WTC11 (cell line): Measurements from ENCODE around the gene RTL1. TPM values are rescaled to one million over a fixed set of nuclear protein-coding genes. Genes with fewer than 3 reads are reported as not detected.

ENCODE experiments used
- ATAC-seq: fragments of 200-7000 bp; cut with Tn5 transposase; 2 replicates; pipeline ENCODE4 v1.10.0; 2021; ENCODE audit warnings: mild to moderate bottlenecking, moderate library complexity
- CTCF ChIA-PET: fragments of 300-600 bp; sonication (Branson Sonifier 250); formaldehyde crosslinking; loops from one replicate; lab custom pipeline; 2021; ENCODE audit warnings: antibody characterized with exemption; lab: Charles Lee
- POLR2A ChIA-PET: fragments of 350-600 bp; sonication (Branson Sonifier 250); formaldehyde crosslinking; loops from one replicate; lab custom pipeline; 2021; ENCODE audit warnings: antibody characterized with exemption; lab: Charles Lee
- DNase-seq: peaks from one replicate; pipeline ENCODE4 v3.0.0; 2021; ENCODE audit warnings: low spot score
- H3K27ac Mint-ChIP-seq: 2 replicates; pipeline ENCODE4 v1.8.0; 2021; ENCODE audit warnings: mixed read lengths
- H3K27me3 Mint-ChIP-seq: 2 replicates; pipeline ENCODE4 v1.8.0; 2021; ENCODE audit warnings: low read depth, mild to moderate bottlenecking, moderate library complexity, mixed read lengths
- H3K36me3 Mint-ChIP-seq: 2 replicates; pipeline ENCODE4 v1.8.0; 2021; ENCODE audit warnings: mixed read lengths
- H3K4me1 Mint-ChIP-seq: 2 replicates; pipeline ENCODE4 v1.8.0; 2022; ENCODE audit warnings: mixed read lengths
- H3K4me3 Mint-ChIP-seq: 2 replicates; pipeline ENCODE4 v1.8.0; 2021; ENCODE audit warnings: mild to moderate bottlenecking, moderate library complexity, mixed read lengths
- H3K9me3 Mint-ChIP-seq: 2 replicates; pipeline ENCODE4 v1.8.0; 2021; ENCODE audit warnings: mixed read lengths
- ELF4 ChIP-seq: sonication (generic); formaldehyde crosslinking; IDR thresholded peaks from 2 replicates; pipeline ENCODE4 v1.8.1; 2022; ENCODE audit warnings: low read depth, mild to moderate bottlenecking, moderate library complexity, missing genetic modification reagents
- JAZF1 ChIP-seq: fragments of 250-450 bp; sonication (Bioruptor Pico); IDR thresholded peaks from 2 replicates; pipeline ENCODE4 v1.9.0; 2021; ENCODE audit warnings: moderate library complexity, mild to moderate bottlenecking, inconsistent platforms
- PRRX2 ChIP-seq: fragments of 250-450 bp; sonication (Bioruptor Pico); IDR thresholded peaks from 2 replicates; pipeline ENCODE4 v1.8.0; 2021; ENCODE audit warnings: mild to moderate bottlenecking
- TEAD4 ChIP-seq: sonication (generic); formaldehyde crosslinking; IDR thresholded peaks from 2 replicates; pipeline ENCODE4 v1.8.0; 2022; ENCODE audit warnings: mild to moderate bottlenecking, missing genetic modification reagents
- USF1 ChIP-seq: sonication (generic); formaldehyde crosslinking; IDR thresholded peaks from 2 replicates; pipeline ENCODE4 v1.8.0; 2022; ENCODE audit warnings: mild to moderate bottlenecking, missing genetic modification reagents
- ZBTB21 ChIP-seq: sonication (generic); formaldehyde crosslinking; IDR thresholded peaks from 2 replicates; pipeline ENCODE4 v1.8.1; 2023; ENCODE audit warnings: mild to moderate bottlenecking, missing genetic modification reagents, borderline replicate concordance
- ZMAT4 ChIP-seq: fragments of 250-450 bp; sonication (Bioruptor Pico); IDR thresholded peaks from 2 replicates; pipeline ENCODE4 v1.9.0; 2021; ENCODE audit warnings: mild to moderate bottlenecking
- ZNF138 ChIP-seq: sonication (generic); formaldehyde crosslinking; conservative IDR thresholded peaks from 2 replicates; pipeline ENCODE4 v1.8.1; 2022; ENCODE audit warnings: mild to moderate bottlenecking, moderate library complexity, missing genetic modification reagents
- ZNF219 ChIP-seq: sonication (generic); formaldehyde crosslinking; IDR thresholded peaks from 2 replicates; pipeline ENCODE4 v1.8.0; 2023; ENCODE audit warnings: missing genetic modification reagents, mild to moderate bottlenecking, borderline replicate concordance
- ZNF263 ChIP-seq: sonication (generic); formaldehyde crosslinking; IDR thresholded peaks from 2 replicates; pipeline ENCODE4 v1.8.1; 2022; ENCODE audit warnings: low read depth, mild to moderate bottlenecking, moderate library complexity, missing genetic modification reagents
- total RNA-seq: library from RNA; stranded (reverse); gene quantifications from 3 replicates; pipeline ENCODE4 v1.2.3, GENCODE V29; 2021
- TF ChIP-seq, protein P1 (sequence below): sonication (generic); formaldehyde crosslinking; IDR thresholded peaks from 2 replicates; pipeline ENCODE4 v1.8.0; 2022; ENCODE audit warnings: missing genetic modification reagents
- TF ChIP-seq, protein P2 (sequence below): sonication (generic); formaldehyde crosslinking; IDR thresholded peaks from 2 replicates; pipeline ENCODE4 v1.8.1; 2023; ENCODE audit warnings: mild to moderate bottlenecking, missing genetic modification reagents
- TF ChIP-seq, protein P3 (sequence below): sonication (generic); formaldehyde crosslinking; IDR thresholded peaks from 2 replicates; pipeline ENCODE4 v1.8.0; 2022; ENCODE audit warnings: mild to moderate bottlenecking, missing genetic modification reagents

RTL1 gene
- total RNA-seq, 1 experiment from 2014 or later = 0.07 TPM

DNA sequence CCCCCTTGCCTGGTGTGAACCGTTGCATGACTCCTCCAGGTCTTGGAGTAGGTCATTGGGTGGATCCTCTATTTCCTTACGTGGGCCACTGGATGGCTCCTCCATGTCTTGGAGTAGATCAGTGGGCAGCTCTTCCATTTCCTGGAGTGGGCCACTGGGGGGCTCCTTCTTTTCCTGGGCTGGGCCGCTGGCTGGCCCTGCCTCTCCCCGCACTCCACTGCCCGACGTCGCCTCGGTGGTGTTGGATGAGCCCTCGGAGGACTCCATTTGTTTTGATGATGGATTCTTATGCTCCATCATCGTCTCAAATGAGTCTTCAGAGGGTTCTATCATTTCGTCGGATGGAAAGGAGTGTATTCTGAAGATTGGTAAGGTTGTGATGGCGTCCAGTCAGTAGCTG lies 19.1 kb downstream of the RTL1 start:
- ATAC-seq (no peak), DNase-seq (no peak)
- H3K27ac Mint-ChIP-seq = no peak overlapping the region
- peaks cover 14% of the 10 kb centered on the region for H3K4me1 Mint-ChIP-seq
- no peaks in the 10 kb centered on the region for H3K27me3 Mint-ChIP-seq
- H3K9me3 Mint-ChIP-seq = peaks cover 23% of the 10 kb centered on the region
- ChIA-PET POLR2A (no interaction called here), CTCF (interaction anchor here (1.7 kb wide), 1 partner anchor 18 kb away, joined by 4 read pairs; no protein-coding TSS in a partner anchor)
- TF ChIP-seq PRRX2 (CRISPR knock-in tag) = no peak
- TF ChIP-seq, protein P1, sequence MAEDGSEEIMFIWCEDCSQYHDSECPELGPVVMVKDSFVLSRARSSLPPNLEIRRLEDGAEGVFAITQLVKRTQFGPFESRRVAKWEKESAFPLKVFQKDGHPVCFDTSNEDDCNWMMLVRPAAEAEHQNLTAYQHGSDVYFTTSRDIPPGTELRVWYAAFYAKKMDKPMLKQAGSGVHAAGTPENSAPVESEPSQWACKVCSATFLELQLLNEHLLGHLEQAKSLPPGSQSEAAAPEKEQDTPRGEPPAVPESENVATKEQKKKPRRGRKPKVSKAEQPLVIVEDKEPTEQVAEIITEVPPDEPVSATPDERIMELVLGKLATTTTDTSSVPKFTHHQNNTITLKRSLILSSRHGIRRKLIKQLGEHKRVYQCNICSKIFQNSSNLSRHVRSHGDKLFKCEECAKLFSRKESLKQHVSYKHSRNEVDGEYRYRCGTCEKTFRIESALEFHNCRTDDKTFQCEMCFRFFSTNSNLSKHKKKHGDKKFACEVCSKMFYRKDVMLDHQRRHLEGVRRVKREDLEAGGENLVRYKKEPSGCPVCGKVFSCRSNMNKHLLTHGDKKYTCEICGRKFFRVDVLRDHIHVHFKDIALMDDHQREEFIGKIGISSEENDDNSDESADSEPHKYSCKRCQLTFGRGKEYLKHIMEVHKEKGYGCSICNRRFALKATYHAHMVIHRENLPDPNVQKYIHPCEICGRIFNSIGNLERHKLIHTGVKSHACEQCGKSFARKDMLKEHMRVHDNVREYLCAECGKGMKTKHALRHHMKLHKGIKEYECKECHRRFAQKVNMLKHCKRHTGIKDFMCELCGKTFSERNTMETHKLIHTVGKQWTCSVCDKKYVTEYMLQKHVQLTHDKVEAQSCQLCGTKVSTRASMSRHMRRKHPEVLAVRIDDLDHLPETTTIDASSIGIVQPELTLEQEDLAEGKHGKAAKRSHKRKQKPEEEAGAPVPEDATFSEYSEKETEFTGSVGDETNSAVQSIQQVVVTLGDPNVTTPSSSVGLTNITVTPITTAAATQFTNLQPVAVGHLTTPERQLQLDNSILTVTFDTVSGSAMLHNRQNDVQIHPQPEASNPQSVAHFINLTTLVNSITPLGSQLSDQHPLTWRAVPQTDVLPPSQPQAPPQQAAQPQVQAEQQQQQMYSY (CRISPR knock-in tag) = no peak
- TF ChIP-seq, protein P2, sequence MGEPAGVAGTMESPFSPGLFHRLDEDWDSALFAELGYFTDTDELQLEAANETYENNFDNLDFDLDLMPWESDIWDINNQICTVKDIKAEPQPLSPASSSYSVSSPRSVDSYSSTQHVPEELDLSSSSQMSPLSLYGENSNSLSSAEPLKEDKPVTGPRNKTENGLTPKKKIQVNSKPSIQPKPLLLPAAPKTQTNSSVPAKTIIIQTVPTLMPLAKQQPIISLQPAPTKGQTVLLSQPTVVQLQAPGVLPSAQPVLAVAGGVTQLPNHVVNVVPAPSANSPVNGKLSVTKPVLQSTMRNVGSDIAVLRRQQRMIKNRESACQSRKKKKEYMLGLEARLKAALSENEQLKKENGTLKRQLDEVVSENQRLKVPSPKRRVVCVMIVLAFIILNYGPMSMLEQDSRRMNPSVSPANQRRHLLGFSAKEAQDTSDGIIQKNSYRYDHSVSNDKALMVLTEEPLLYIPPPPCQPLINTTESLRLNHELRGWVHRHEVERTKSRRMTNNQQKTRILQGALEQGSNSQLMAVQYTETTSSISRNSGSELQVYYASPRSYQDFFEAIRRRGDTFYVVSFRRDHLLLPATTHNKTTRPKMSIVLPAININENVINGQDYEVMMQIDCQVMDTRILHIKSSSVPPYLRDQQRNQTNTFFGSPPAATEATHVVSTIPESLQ (CRISPR knock-in tag) = no peak
- H3K4me3 Mint-ChIP-seq = no peak overlapping the region
- peaks cover 56% of the 10 kb centered on the region for H3K36me3 Mint-ChIP-seq

GRCh38 chr14:100883789-100884101 lies 19.8 kb downstream of the RTL1 start:
- POLR2A ChIA-PET = no interaction called here
- H3K27me3 Mint-ChIP-seq = no peaks in the 10 kb centered on the region
- H3K4me3 Mint-ChIP-seq = no peak overlapping the region
- H3K27ac Mint-ChIP-seq = no peak overlapping the region
- ATAC-seq (no peak), DNase-seq (no peak)
- peaks cover 7% of the 10 kb centered on the region for H3K4me1 Mint-ChIP-seq
- peaks cover 48% of the 10 kb centered on the region for H3K36me3 Mint-ChIP-seq
- TF ChIP-seq ELF4 (no peak), ZNF263 (CRISPR knock-in tag) (no peak), USF1 (no peak), ZBTB21 (CRISPR knock-in tag) (no peak), ZNF138 (CRISPR knock-in tag) (no peak), ZMAT4 (CRISPR knock-in tag) (no peak), ZNF219 (CRISPR knock-in tag) (no peak), JAZF1 (CRISPR knock-in tag) (no peak)
- TF ChIP-seq, protein P3, sequence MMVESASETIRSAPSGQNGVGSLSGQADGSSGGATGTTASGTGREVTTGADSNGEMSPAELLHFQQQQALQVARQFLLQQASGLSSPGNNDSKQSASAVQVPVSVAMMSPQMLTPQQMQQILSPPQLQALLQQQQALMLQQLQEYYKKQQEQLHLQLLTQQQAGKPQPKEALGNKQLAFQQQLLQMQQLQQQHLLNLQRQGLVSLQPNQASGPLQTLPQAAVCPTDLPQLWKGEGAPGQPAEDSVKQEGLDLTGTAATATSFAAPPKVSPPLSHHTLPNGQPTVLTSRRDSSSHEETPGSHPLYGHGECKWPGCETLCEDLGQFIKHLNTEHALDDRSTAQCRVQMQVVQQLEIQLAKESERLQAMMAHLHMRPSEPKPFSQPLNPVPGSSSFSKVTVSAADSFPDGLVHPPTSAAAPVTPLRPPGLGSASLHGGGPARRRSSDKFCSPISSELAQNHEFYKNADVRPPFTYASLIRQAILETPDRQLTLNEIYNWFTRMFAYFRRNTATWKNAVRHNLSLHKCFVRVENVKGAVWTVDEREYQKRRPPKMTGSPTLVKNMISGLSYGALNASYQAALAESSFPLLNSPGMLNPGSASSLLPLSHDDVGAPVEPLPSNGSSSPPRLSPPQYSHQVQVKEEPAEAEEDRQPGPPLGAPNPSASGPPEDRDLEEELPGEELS = no peak
- TF ChIP-seq, all 79 proteins: peak for 0
- CTCF ChIA-PET = no interaction called here
- peaks cover 23% of the 10 kb centered on the region for H3K9me3 Mint-ChIP-seq

DNA sequence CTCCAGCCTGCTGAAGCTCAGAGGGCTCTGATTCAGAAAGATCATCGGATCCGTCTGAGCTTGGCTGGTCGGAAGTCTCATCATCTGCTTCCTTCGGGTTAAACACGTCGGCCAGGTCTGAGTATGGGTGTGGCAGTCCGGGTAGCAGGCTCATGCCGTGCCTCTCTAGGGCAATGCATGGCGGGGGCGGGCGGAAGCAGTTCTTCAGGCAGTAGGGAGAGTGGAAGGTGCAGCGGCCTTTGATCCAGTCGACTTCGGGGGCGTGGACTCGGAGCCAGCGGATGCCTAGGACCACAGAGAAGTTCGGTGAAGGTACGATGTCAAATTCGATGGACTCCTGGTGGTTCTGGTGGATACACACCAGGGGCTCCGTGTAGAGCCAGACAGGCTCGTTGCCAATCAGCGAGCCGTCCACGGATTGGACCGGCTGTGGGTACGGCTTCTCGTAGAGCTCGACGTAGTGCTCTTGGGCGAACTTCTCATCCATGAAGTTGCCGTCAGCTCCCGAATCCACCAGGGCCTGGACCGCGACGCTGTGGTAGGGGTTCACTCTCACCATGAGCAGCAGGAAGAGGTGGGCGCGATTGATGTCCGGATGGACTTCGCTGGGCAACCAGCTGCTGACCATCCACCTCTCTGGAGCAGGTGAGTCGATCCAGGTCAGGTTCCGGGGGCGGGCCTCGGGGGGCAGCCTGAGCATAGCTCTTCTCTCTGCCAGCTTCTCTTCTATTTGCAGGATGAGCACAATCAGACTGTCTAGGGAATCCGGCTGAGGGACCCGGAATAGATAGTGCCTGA lies 20.3 kb downstream of the RTL1 start:
- CTCF ChIA-PET = no interaction called here
- Mint-ChIP-seq H3K36me3 (peaks cover 45% of the 10 kb centered on the region), H3K4me3 (no peak overlapping the region), H3K27me3 (no peaks in the 10 kb centered on the region), H3K27ac (no peak overlapping the region), H3K4me1 (peaks cover 5% of the 10 kb centered on the region), H3K9me3 (peaks cover 23% of the 10 kb centered on the region)
- DNase-seq (no peak), ATAC-seq (no peak)
- TF ChIP-seq, protein P1 (CRISPR knock-in tag) = no peak
- TF ChIP-seq TEAD4 (no peak), JAZF1 (CRISPR knock-in tag) (no peak)
- POLR2A ChIA-PET = no interaction called here
